HG03064 (cell line): ENCODE measurements around the gene CEBPE.

Source experiments
- ATAC-seq: cut with Tn5 transposase; IDR thresholded peaks from one replicate; pipeline ENCODE4 v1.9.1; 2021; ENCODE audit warnings: low read depth; ENCODE audit not compliant: unreplicated experiment

CEBPE gene

GRCh38 chr14:23145794-23146350 is 26.8 kb upstream of the CEBPE start:
- no peak for ATAC-seq

GRCh38 chr14:23143911-23144310 is 24.9 kb upstream of the CEBPE start:
- ATAC-seq, result no peak

GRCh38 chr14:23142826-23143225 is 23.8 kb upstream of the CEBPE start:
- no peak for ATAC-seq

GRCh38 chr14:23141706-23142444 is 22.8 kb upstream of the CEBPE start:
- ATAC-seq, result no peak

GRCh38 chr14:23140371-23140770 is 21.3 kb upstream of the CEBPE start:
- no peak for ATAC-seq

- ATAC-seq, result no peak
These were observed 20.8 kb upstream of the CEBPE start for GRCh38 chr14:23139874-23140273.

GRCh38 chr14:23137813-23138535 is 18.9 kb upstream of the CEBPE start:
- no peak for ATAC-seq

- no peak for ATAC-seq
These were observed 18.2 kb upstream of the CEBPE start for GRCh38 chr14:23137192-23137812.

GRCh38 chr14:23136566-23137133 is 17.6 kb upstream of the CEBPE start:
- no peak for ATAC-seq

GRCh38 chr14:23132970-23133369 is 13.9 kb upstream of the CEBPE start:
- no peak for ATAC-seq

- ATAC-seq, result no peak
These were observed 12.4 kb upstream of the CEBPE start for GRCh38 chr14:23131482-23131881.

- ATAC-seq, result no peak
These were observed 11.8 kb upstream of the CEBPE start for GRCh38 chr14:23130871-23131270.

GRCh38 chr14:23129759-23130316 is 10.8 kb upstream of the CEBPE start:
- no peak for ATAC-seq

GRCh38 chr14:23128969-23129758 is 10.1 kb upstream of the CEBPE start:
- no peak for ATAC-seq

GRCh38 chr14:23127861-23128260 is 8.8 kb upstream of the CEBPE start:
- no peak for ATAC-seq

GRCh38 chr14:23126548-23127278 is 7.7 kb upstream of the CEBPE start:
- no peak for ATAC-seq

- no peak for ATAC-seq
These were observed 7.0 kb upstream of the CEBPE start for GRCh38 chr14:23125933-23126524.

GRCh38 chr14:23125011-23125410 is 6.0 kb upstream of the CEBPE start:
- no peak for ATAC-seq
